OCI-LY1 (cell line): ENCODE data around the gene NGF.

Source experiments
- H2AFZ ChIP-seq: fragments of 200-600 bp; sonication (generic), shearing (Covaris generic); 2 replicates; pipeline ENCODE4 v1.6.0; 2014; ENCODE audit warnings: antibody characterized with exemption, mild to moderate bottlenecking, low read length
- H3F3A ChIP-seq: fragments of 200-600 bp; sonication (generic), shearing (Covaris generic); 2 replicates; pipeline ENCODE4 v1.6.0; 2014; ENCODE audit warnings: mild to moderate bottlenecking, antibody characterized with exemption, low read length, moderate library complexity; ENCODE audit not compliant: insufficient read depth
- H3K27ac ChIP-seq: fragments of 200-600 bp; sonication (generic); 2 replicates; pipeline ENCODE4 v1.5.1; 2014; ENCODE audit warnings: low read length, mixed run types, mild to moderate bottlenecking, low read depth; ENCODE audit not compliant: poor library complexity, severe bottlenecking
- H3K27me3 ChIP-seq: fragments of 200-600 bp; sonication (generic); 2 replicates; pipeline ENCODE4 v1.6.0; 2014; ENCODE audit warnings: antibody characterized with exemption, mild to moderate bottlenecking, low read length, moderate library complexity; ENCODE audit not compliant: insufficient read depth
- H3K36me3 ChIP-seq: fragments of 200-600 bp; sonication (generic); 2 replicates; pipeline ENCODE4 v1.6.1; 2014; ENCODE audit warnings: mild to moderate bottlenecking, antibody characterized with exemption, low read length, moderate library complexity, mixed read lengths; ENCODE audit not compliant: insufficient read depth
- H3K4me1 ChIP-seq: fragments of 200-600 bp; sonication (generic); 2 replicates; pipeline ENCODE4 v1.5.1; 2014; ENCODE audit warnings: mild to moderate bottlenecking, low read length, moderate library complexity; ENCODE audit not compliant: insufficient read depth, severe bottlenecking
- H3K4me2 ChIP-seq: fragments of 200-600 bp; sonication (generic), shearing (Covaris generic); 2 replicates; pipeline ENCODE4 v1.6.1; 2014; ENCODE audit warnings: low read length
- H3K4me3 ChIP-seq: fragments of 200-600 bp; sonication (generic); 2 replicates; pipeline ENCODE4 v1.5.1; 2014; ENCODE audit warnings: low read length, low read depth, mild to moderate bottlenecking, mixed read lengths; ENCODE audit not compliant: poor library complexity, severe bottlenecking
- H3K79me2 ChIP-seq: fragments of 200-600 bp; shearing (Covaris generic); 2 replicates; pipeline ENCODE4 v1.6.1; 2016; ENCODE audit warnings: mixed run types, low read length, mixed read lengths; ENCODE audit not compliant: insufficient read depth
- H3K9ac ChIP-seq: fragments of 200-600 bp; sonication (generic), shearing (Covaris generic); 2 replicates; pipeline ENCODE4 v1.6.1; 2014; ENCODE audit warnings: mild to moderate bottlenecking, low read length, mixed read lengths
- H3K9me2 ChIP-seq: fragments of 200-600 bp; sonication (generic), shearing (Covaris generic); 2 replicates; pipeline ENCODE4 v1.6.1; 2014; ENCODE audit warnings: low read depth, mild to moderate bottlenecking, low read length, mixed read lengths
- H3K9me3 ChIP-seq: fragments of 200-600 bp; shearing (Covaris generic); 2 replicates; pipeline ENCODE4 v1.6.1; 2014; ENCODE audit warnings: low read length, mixed read lengths
- H4K20me1 ChIP-seq: fragments of 200-600 bp; sonication (generic), shearing (Covaris generic); 2 replicates; pipeline ENCODE4 v1.6.0; 2016; ENCODE audit warnings: mild to moderate bottlenecking, low read length; ENCODE audit not compliant: insufficient read depth
- CTCF ChIP-seq: fragments of 200-600 bp; sonication (generic), shearing (Covaris generic); IDR thresholded peaks from 2 replicates; pipeline ENCODE4 v1.5.1; 2017; ENCODE audit warnings: mild to moderate bottlenecking, antibody characterized with exemption, low read length, moderate library complexity, mixed read lengths
- EZH2 ChIP-seq: fragments of 200-600 bp; sonication (generic), shearing (Covaris generic); IDR thresholded peaks from 2 replicates; pipeline ENCODE4 v1.8.0; 2017; ENCODE audit warnings: borderline replicate concordance, mixed run types, mild to moderate bottlenecking, antibody characterized with exemption, low read length, moderate library complexity, mixed read lengths

The NGF gene

GRCh38 chr1:115281143-115281542, 56.9 kb downstream of the NGF start:
- H3K4me3 ChIP-seq = no peak overlapping the region
- no peak overlapping the region for H3K27ac ChIP-seq
- no peaks in the 10 kb centered on the region for H3K4me1 ChIP-seq
- H3K4me2 ChIP-seq = no peak overlapping the region
- H3K9ac ChIP-seq = no peak overlapping the region
- H3K36me3 ChIP-seq = no peaks in the 10 kb centered on the region
- H3K9me3 ChIP-seq = no peaks in the 10 kb centered on the region
- no peaks in the 10 kb centered on the region for H4K20me1 ChIP-seq
- TF ChIP-seq CTCF (no peak), EZH2 (no peak)
- H3K79me2 ChIP-seq = no peaks in the 10 kb centered on the region
- H3K9me2 ChIP-seq = no peaks in the 10 kb centered on the region
- H3F3A ChIP-seq = no peaks in the 10 kb centered on the region
- H3K27me3 ChIP-seq = 0 out of 2 replicates have a peak, but pooled peaks cover 4% of the 10 kb centered on the region
- H2AFZ ChIP-seq = no peak overlapping the region

GRCh38 chr1:115280064-115280463, 58.0 kb downstream of the NGF start:
- Histone ChIP-seq H3K27me3 (0 out of 2 replicates have a peak, but pooled peaks cover 4% of the 10 kb centered on the region), H3K9ac (no peak overlapping the region), H3K4me1 (no peaks in the 10 kb centered on the region), H3K79me2 (no peaks in the 10 kb centered on the region), H3K27ac (no peak overlapping the region), H2AFZ (no peak overlapping the region), H3K9me3 (no peaks in the 10 kb centered on the region), H4K20me1 (no peaks in the 10 kb centered on the region), H3K36me3 (no peaks in the 10 kb centered on the region), H3K9me2 (no peaks in the 10 kb centered on the region), H3K4me3 (no peak overlapping the region), H3K4me2 (no peak overlapping the region), H3F3A (no peaks in the 10 kb centered on the region)
- no peak for TF ChIP-seq CTCF
- TF ChIP-seq EZH2 = no peak

- Histone ChIP-seq H2AFZ (no peak overlapping the region), H3K9me2 (no peaks in the 10 kb centered on the region), H3K27me3 (0 out of 2 replicates have a peak, but pooled peaks cover 4% of the 10 kb centered on the region), H3K9me3 (no peaks in the 10 kb centered on the region), H3K4me2 (no peak overlapping the region), H3F3A (no peaks in the 10 kb centered on the region), H3K36me3 (no peaks in the 10 kb centered on the region), H3K9ac (no peak overlapping the region), H3K79me2 (no peaks in the 10 kb centered on the region), H3K27ac (no peak overlapping the region), H3K4me1 (no peaks in the 10 kb centered on the region), H3K4me3 (no peak overlapping the region), H4K20me1 (no peaks in the 10 kb centered on the region)
- TF ChIP-seq EZH2 = no peak
- TF ChIP-seq CTCF = no peak
Observed at GRCh38 chr1:115278211-115278610, 59.8 kb downstream of the NGF start.
